DOHH2 (cell line): ENCODE measurements around the gene GSK3A.

Experiments
- CTCF ChIP-seq: fragments of 200-600 bp; sonication (generic); IDR thresholded peaks from one replicate; pipeline ENCODE4 v1.5.1; 2014; ENCODE audit warnings: antibody characterized with exemption, mild to moderate bottlenecking, low read depth, low read length; ENCODE audit not compliant: poor library complexity, severe bottlenecking
- EZH2phosphoT487 ChIP-seq: fragments of 200-600 bp; sonication (generic); IDR thresholded peaks from 2 replicates; pipeline ENCODE4 v1.6.1; 2017; ENCODE audit warnings: borderline replicate concordance, mild to moderate bottlenecking, antibody characterized with exemption, low read length, moderate library complexity, mixed read lengths

GRCh38 chr19:42289556-42290041 lies 47.2 kb upstream of the GSK3A start:
- TF ChIP-seq CTCF (no peak), EZH2phosphoT487 (no peak)
